Stromal cell of bone marrow (primary cell): ENCODE results near the gene PARG.
"Not testable (repeated sequence)": the region's sequence is repeated elsewhere in the genome, so short reads cannot be mapped to it uniquely, and the experiment has no call there.

Source experiments
- DNase-seq: peaks from one replicate; pipeline ENCODE4 v3.0.0-alpha.2; 2012; ENCODE audit warnings: low read depth

PARG gene

DNA sequence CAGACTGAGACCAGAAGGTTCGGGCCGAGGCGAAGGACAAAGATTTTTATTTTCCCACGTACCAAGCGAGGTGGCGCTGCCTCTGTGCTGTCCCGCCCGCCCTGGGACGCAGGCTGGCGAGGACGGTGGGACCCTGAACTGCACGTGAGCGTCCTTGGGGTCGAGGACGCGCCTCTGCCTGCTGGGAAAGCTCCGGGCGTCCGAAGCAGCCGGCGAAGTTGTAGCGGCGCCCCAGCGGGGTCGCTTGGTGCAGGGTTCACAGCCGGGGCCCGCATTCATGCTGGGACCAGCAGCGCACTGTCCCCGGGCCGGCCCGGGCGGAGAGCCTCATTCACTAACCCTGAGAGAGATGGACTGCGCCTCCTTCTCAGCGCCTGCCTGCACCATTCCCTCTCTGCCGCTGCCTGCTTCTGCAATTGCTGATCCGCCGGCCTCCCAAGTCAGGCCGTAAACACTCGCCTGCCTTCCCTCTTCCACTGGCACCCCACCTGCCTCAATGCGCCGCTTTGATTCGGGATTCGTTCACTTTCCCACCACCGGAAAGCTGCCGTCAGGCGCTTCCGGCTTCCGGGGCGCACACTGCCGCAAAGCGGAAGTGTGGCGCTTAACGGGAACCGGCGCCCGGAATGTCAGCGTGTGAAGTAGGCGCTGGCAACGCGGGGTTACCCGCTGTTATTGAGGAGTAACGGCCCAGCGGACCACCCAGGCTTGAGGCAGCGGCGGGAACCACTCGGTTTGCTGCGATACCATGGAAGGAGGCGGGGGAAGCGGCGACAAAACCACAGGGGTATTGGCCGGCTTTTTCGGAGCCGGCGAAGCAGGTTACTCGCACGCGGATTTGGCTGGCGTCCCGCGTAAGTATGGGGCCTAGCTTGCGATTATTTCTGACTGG lies at the start of gene PARG, which contains the start of gene TIMM23B:
Gene PARG (minus strand): TSS at position 581 of the 892 bp plus-strand sequence. CDS start 302 bp downstream, at position 279.
Gene TIMM23B (plus strand): TSS at position 607 of the 892 bp plus-strand sequence. CDS start 142 bp downstream, at position 749.
- DNase-seq: peak; percentile 75

DNA sequence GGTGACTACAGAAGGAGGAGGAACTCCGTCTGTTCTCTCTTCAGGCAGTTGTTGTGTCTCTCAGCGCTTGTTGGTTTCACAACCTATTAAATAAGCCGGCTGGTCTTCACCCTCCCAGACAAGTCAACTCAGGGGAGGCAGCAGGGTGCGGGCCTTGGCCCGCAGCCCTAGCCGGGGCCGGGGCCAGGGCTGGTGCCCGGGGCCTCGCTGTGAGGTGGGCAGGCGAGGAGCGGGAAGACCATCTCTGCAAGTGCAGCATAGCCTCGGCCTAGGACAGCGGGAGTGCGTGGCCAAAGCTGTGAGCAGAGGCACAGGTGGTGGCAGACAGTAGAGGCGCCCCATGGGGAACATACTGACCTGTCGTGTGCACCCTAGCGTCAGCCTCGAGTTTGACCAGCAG lies 46.5 kb upstream of the PARG start, which contains the start of gene AGAP6:
Gene AGAP6 (plus strand): TSS at position 31 of the 400 bp plus-strand sequence. CDS start 310 bp downstream, at position 341.
- not testable (repeated sequence) for DNase-seq

DNA sequence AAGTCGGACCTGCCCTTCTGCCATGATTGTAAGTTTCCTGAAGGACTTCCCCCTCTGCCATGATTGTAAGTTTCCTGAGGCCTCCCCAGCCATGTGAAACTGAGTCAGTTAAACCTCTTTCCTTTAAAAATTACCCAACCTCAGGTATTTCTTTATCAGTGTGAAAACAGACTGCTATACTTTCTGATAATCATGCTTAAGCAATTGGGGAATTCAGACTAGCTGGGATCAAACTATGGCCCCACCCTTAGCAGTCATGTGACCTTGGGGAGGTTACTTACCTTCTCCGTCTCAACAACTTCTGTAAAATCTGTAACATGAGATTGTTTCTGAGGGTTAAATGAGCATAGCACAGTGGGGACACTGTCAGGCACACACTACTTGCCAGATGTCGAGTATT lies 45.4 kb upstream of the PARG start:
- DNase-seq: not testable (repeated sequence)

DNA sequence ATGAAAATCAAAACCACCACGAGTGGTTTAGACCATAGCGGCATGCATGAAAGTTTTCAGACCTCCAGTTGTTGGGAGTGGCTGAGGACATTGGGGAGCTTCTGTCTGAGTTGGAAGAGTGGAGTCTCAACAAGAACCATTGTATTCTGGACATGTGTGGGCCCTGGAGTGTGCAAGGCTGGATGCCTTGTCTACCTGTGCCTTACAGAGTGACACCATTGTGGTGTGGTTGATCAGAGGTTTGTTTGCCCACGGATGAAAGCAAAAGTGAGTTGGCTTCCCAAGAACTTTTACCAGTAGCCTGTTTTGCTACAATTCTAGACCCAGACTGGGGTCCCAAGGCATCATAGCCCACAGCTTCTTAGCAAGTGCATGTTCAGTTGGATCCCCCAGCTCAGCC lies 35.9 kb upstream of the PARG start:
- not testable (repeated sequence) for DNase-seq

DNA sequence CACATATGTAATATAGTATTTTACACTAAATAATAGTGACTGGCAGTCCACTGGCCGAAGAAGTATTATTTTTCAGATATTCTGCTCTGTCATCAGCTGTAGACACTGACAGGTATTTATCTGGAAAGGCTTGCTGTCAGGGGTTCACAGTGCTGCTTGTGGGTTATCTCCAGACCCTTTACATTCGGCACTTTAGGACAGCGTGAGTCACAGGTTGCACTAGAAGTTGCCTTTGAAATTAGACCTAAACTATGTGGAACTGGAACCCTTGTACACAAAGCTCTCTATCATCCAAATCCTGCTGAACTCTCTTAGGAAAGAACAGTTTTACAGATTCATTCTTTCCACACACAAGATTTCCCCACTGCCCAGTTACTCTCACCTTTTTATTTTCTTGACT lies 30.3 kb upstream of the PARG start:
- not testable (repeated sequence) for DNase-seq

DNA sequence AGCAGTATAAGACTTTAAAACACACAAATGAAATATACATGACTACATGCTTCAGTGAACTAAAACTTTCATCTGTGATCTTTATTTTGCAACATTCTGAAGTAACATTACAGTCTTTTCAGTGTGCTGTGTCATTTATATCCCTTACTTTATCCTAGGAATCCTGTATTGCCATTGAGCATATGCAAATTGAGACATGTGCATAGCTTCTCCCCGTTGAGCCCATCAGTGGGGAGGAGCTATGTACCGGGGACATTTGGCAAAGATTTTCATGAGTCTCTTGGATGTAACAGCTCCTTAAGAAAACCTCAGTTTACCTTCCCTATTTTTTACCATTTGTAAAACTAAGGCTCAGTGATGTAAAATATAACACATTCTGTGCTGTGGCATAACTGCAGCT lies 29.6 kb upstream of the PARG start:
- not testable (repeated sequence) for DNase-seq

DNA sequence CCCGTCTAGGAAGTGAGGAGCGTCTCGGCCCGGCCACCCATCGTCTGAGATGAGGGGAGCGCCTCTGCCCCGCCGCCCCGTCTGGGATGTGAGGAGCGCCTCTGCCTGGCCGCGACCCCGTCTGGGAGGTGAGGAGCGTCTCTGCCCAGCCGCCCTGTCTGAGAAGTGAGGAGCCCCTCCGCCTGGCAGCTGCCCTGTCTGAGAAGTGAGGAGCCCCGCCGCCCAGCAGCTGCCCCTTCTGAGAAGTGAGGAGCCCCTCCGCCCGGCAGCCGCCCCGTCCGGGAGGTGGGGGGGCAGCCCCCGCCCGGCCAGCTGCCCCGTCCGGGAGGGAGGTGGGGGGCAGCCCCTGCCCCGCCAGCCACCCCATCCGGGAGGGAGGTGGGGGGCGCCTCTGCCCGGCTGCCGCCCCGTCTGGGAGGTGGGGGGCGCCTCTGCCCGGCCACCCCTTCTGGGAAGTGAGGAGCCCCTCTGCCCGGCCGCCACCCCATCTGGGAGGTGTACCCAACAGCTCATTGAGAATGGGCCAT lies 28.6 kb upstream of the PARG start:
- not testable (repeated sequence) for DNase-seq

DNA sequence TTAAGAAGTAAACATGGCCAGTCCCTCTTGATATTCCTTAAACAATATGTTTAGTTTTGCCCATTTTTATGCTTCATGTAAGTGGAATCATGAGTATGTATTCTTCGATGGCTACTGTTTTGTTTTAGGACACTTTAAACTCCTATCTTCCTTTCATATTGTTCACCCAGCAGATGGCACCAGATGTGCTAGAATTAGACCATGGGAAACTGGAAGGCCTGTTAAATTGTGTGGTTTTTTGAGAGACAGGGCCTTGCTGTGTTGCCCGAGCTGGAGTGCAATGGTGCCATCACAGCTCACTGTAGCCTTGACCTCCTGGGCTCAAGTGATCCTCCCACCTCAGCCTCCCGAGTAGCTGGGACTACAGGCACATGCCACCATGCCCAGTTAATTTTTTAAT lies 11.3 kb upstream of the PARG start:
- not testable (repeated sequence) for DNase-seq

DNA sequence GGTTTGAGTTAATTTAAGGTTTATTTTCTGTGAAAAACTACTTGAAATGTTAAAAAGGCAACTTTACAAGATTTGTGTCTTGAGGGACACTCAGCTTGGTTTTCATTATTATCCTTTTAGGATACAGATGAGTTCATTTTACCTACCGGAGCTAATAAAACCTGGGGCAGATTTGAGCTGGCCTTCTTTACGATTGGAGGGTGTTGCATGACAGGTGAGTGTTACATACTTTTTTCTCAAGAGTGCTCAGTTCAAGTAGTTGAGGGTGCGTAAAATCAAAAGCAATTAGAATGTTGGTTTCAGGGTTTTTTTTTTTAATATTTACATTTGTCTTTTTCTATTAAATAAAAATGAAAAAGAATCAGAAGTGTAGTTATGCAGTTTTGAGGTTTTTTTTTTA lies 10.2 kb upstream of the PARG start:
- not testable (repeated sequence) for DNase-seq

DNA sequence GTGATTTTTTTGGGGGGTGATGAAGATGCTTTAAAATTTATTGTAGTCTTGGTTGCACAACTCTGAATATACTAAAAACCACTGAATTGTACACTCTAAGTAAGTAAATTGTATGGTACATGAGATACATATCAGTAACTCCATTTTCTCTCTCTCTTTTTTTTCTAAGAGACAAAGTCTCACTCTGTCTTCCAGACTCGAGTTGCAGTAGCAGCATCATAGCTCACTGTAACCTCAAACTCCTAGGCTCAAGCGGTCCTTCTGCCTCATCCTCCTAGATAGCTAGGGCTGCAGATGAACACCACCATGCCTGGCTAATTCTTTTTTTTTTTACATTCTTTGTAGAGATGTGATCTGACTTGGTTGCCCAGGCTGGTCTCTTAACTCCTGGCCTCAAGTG lies 6.9 kb upstream of the PARG start:
- not testable (repeated sequence) for DNase-seq

DNA sequence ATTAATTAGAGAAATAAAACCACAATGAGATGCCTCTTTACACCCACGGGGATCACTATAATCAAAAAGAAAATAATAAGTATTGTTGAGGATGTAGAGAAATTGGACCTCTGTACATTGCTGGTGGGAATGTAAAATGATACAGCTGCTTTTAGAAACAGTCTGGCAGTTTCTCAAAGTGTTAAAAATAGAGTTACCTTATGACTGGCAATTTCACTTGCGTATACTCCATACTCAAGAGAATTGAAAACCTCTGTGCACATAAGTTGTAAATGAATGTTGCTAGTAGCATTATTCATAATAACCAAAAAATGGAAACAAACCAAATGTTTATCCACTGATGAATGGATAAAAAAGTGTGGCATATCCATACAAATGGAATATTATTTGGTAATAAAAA lies 6.3 kb upstream of the PARG start:
- not testable (repeated sequence) for DNase-seq

DNA sequence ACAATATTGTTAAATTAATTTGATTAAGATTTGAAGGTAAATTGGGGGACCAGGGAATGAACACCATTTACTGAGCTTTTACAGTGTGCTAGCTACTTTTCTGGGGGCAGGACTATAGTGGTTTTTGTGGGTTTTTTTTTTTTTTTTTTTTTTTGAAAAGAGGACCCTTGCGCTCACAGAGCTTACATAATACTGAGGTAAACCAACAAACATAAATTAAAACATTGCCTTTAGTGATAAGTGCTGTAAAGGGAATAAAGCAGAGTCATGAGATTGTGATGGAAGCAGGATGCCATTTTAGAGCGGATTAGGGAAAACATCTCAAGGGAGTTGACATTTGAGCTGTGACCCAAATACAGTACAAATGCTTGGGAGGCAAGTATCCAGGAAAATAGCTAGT lies 1.8 kb upstream of the PARG start:
- not testable (repeated sequence) for DNase-seq

DNA sequence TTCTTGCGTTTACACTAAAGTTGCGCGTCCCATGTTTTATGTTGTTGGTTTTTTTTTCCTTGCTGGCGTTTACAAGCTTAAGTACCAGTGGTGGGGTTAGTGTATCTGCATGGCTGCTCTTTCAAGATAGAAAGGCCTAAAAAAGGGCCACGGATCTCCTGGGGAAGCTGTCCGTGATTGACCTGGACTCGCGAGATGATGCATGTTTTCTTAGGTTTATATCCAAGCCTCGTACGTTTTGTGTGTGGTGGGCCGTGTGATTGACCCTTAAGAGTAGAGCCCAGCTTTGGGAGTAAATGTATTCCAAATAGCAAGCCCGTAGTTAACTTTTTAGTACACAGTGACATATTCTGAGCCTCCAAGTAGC lies 495 bp upstream of the PARG start:
- DNase-seq: not testable (repeated sequence)

DNA sequence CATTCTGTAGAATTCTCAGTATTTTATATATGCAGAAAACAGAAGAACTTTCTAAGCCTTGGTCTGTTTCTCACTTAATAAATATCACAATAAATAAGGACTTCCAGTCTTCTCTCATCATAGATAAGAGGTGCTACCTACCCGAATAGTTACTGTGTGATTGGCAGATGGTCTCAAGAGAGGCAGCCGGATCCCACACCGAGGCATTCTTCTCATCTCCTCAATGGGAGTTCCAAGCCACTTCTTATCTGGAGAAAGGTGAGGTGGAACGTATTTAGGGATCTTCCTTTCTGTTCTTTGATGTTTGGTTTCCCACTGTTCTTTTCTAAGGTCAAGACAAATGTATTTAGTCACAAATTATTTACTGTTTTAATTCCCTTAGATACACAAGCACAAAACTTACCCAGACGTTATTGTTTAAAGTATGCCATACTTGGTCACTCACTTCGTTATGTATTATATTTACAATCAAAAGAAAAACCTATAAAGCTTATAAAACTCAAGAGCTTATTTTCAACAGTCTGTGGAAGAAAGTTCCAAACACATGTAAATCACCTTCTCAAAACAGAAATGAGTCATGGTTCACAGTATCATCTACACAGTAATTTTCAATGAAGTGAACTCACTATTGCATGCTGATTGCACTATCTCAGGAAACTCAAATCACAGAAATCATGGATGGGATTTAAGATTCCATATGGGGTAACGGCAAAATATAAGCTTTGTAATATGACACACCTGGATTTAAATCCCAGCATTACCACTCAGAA lies 9.7 kb downstream of the PARG start:
- not testable (repeated sequence) for DNase-seq

DNA sequence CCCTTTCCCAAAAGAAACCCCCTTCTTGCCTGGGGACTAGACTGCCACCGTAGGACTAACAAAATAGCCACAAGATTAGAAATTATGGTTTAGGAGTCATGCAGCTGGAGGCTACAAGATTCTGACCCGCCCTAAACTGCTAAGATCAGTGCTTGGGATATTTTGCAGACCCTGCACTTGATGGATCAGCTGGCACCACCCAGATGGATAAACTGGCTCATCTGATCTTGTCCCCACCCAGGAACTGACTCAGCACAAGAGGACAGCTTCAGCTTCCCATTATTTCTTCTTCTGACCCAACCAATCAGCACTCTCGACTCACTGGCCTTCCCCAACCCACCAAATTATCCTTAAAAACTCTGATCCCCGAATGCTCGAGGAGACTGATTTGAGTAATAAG lies 10.6 kb downstream of the PARG start:
- not testable (repeated sequence) for DNase-seq

DNA sequence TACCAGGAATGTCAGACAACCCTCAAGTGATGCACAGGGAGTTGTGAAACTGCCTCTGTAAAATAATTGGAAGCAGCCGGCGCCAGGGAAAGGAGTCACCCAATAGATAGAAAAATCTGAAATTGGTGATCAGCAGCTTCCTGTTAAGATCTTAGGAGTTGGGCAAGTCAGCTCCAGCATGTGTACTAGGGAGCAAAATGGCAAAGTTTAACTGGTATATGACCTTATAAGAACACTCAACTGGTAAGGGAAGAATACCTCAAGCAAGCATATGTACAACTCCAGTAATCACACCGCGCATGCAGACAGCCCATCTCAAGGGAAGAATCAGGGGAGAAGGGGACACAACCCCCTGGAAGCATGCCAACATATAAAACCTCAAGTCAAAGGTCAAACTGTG lies 18.3 kb downstream of the PARG start:
- not testable (repeated sequence) for DNase-seq

DNA sequence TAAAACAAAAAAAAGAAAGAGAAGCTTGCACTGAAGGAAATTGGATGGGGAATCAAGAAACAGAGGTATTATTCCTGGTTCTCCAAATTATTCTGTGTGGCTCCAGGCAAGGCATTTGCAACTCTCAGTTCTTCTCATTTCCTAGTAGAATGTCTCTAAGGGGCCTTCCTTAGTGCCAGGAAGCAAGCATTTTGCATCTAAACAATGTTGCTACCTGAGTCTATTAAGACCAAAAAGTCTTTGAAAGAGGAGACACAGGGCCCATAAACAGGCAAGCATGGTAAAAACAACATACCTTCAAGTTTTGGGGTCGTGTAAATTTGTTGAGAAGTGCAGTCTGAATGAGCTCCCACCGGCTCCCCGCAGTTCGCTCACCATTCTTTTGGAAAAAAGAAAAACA lies 19.8 kb downstream of the PARG start:
- DNase-seq: not testable (repeated sequence)

DNA sequence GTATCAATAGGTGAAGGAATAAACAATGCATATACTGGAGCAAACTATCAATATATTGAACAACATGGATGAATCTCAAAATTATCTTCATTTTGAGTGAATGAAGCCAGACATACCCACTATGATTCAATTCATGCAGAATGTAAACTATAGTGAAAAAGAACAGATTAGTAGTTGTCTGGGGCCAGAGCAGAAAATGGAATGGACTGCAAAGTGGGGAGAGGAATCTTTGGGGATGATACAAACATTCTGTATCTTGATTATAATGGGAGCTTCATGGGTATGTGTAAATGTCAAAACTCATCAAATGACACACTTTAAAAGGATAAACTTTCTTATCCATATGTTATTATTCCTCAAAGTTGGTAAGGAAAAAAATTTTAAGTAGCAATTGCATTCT lies 23.9 kb downstream of the PARG start:
- DNase-seq: not testable (repeated sequence)

DNA sequence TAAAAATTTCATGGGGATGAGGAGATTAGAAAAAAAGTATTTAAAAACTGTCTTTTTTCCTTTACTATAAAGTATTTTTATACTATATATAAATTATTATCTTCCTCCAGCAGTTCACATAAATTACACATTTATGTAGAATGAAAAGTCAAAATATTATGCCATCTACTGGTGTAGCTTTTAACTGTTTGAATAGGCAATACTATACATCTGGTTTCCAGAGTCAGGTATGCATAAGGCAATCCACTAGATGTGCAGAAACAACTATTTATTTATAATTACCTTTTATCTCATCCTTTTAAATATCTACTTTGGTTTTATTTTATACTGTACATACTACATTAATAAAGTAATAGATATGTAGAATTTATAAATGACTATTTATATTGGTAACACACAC lies 25.4 kb downstream of the PARG start:
- DNase-seq: not testable (repeated sequence)

DNA sequence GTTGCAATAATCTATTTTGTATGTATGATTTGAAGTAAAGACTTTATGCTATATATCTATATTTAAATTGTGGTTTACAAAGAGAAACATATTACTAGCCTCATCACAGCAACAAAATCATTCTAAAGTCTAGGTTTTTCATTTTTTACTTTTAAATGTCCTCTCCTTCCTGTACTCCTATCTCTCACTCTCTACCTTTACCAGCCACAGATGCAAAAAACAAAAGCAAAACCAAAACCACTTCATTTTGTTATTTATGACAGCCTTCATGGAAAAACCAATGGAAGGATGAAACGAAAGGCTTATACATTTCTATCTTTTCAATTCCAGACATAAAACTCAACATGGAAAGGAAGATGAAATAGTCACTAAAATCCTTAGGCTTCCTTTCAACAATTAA lies 31.5 kb downstream of the PARG start:
- not testable (repeated sequence) for DNase-seq

DNA sequence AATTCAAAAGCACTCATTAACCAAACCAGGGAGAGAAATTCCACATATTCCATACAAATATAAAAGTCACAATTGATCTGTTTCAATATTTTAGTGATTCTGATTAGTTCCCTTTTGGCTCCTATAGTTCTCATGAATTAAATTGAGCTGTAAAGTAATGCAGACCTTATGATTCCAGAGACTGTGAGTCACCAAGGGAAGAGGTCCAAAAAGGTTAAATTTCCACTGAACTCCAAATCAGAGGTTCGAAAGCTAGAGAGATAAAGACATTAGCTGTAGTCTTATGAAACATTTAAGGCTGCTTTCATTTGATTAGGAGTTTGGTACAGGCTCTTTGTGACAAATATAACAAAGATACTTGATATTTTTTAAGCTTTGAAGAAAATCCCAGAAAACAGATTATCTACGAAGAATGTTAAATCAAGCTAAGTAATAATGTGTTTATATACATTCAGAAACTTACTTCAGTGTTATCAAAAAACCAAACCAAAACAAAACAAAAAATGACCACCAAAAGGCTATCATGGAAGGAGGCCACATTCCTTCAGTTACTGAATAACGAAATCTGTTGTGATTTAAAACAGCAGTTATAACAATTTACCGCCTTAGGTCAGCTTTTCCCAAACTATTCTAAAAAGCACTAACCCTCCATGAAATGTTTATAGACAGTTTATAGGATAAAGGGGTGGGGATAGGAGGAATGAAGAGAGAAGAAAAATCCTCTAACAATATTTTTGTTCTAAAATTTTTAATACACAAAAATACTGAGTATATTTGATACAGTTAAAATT lies 33.3 kb downstream of the PARG start:
- DNase-seq: not testable (repeated sequence)

DNA sequence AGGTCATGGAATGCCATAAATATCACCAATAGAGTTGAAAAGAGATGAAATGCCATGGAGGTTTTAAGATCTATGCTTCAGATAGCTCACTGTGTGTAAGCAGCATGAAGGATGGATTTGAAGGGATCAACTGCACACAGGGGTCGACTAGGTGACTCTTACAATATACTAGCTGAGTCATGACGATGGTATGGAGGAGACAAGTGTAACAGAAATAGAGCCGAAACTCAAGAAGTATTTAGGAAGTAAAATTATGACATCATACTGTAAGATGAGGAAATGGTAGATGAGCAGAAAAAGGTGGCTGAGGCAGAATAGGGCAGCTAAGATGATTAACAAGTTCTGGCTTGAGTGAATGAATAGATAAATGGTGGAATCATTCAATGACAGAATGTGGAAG lies 38.0 kb downstream of the PARG start:
- DNase-seq: not testable (repeated sequence)
